Erythroblast (primary cell): ENCODE measurements around the gene TEDC2.

Experiments
- GATA1 ChIP-seq: IDR thresholded peaks from 2 replicates; pipeline ENCODE4 v1.6.1; 2011; ENCODE audit warnings: low read depth, mild to moderate bottlenecking, control low read depth, low read length, moderate library complexity
- POLR2A ChIP-seq: IDR thresholded peaks from 2 replicates; pipeline ENCODE4 v1.6.1; 2011; ENCODE audit warnings: mild to moderate bottlenecking, low read length

DNA sequence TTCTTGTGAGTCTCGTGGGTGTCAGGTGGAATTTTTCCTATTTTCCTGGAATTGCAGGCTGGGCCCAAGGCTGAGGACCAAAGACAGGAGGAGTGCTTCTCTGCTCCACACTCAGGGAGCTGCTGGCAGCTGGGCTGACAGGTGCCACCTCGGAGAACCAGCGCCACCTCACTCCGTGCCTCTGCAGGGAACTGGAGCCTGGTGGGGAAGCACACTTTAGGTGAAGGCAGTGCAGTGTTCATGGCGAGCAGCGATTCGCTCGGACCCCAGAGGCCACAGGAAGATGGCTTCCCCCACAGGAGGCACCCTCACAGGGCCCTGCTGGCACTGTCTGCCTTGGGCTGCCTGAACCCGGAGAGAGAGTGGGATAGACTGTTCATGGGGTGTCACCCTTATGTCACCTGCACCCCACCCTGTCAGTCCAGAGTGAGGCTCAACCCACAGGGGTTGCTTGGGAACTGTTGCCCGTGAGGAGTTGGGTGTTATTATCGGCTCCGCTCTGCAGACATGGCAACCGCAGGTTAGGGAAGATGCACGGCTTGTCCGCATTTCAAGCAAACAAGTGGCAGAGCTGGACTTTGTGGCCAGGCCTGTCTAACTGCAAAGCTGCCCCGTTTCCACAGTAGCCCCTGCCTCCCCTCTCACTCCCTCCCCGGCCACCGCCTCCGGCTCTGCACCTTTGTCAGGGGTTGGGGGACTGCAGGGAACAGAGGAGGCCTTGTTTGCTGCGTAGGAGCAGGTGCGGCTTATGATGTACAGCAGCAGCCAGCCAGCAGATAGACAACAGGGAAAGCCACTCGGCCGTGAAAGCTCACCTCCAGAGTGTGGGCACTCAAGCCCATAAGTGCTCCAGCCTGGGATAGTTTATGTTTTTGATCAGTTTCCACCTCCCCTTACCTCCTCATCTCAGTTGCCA lies 30.5 kb downstream of the TEDC2 start:
- TF ChIP-seq POLR2A = no peak
- no peak for TF ChIP-seq GATA1
